ENCODE results near the gene NPAS3.

DNA sequence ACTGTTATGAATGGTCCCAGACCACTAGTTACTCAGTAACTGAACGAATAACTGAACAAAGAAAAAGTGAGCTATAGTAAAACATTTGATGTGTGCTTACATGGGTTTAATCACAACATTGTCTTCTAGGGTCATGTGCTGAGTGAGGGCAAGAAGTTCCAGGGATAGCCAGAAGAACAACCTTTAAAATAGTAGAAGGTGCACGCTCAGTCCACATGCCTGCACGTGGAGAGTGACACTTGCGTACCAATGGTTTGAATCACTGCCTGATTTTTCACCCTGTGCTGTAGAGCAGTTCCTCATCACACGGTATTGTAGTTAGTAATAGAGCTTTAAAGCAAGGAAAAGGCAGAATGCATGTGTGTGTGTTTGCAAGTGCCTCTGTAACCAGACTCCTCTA is 788.0 kb downstream of the NPAS3 start:
- TF ChIP-seq POLR2AphosphoS5 (IDR thresholded peaks at IDR 0.05) (no peak), POLR2A (IDR thresholded peaks at IDR 0.05) (no peak)
- TF ChIP-seq, protein P1, sequence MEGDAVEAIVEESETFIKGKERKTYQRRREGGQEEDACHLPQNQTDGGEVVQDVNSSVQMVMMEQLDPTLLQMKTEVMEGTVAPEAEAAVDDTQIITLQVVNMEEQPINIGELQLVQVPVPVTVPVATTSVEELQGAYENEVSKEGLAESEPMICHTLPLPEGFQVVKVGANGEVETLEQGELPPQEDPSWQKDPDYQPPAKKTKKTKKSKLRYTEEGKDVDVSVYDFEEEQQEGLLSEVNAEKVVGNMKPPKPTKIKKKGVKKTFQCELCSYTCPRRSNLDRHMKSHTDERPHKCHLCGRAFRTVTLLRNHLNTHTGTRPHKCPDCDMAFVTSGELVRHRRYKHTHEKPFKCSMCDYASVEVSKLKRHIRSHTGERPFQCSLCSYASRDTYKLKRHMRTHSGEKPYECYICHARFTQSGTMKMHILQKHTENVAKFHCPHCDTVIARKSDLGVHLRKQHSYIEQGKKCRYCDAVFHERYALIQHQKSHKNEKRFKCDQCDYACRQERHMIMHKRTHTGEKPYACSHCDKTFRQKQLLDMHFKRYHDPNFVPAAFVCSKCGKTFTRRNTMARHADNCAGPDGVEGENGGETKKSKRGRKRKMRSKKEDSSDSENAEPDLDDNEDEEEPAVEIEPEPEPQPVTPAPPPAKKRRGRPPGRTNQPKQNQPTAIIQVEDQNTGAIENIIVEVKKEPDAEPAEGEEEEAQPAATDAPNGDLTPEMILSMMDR (IDR thresholded peaks at IDR 0.05): no peak
